ENCODE measurements around the gene DNAH1. TPM values are rescaled to one million over a fixed set of nuclear protein-coding genes. Genes with fewer than 3 reads are reported as not detected.

DNAH1 gene
- total RNA-seq, 1 donor from 2014 or later: 2.3 TPM

DNA sequence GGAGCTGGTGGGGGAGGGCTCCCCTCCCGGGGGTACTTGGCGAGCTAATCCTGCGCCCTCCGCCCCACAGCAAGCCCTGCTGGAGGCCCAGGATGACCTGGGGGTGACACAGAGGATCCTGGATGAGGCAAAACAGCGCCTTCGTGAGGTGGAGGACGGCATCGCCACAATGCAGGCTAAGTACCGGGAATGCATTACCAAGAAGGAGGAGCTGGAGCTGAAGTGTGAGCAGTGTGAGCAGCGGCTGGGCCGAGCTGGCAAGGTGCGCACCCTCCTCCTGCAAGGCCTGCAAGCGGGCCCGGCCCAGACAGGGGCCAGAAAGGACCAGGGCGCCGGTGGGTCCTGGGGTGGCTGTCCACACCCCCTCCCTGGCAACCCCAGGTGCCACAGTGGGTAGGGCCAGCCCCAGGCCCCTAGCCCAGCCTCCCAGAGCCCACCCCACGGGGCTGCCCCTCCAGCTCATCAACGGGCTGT, 72.3 kb downstream of the DNAH1 start:
- no peak for DNase-seq (ENCODE audit: low read depth)

DNA sequence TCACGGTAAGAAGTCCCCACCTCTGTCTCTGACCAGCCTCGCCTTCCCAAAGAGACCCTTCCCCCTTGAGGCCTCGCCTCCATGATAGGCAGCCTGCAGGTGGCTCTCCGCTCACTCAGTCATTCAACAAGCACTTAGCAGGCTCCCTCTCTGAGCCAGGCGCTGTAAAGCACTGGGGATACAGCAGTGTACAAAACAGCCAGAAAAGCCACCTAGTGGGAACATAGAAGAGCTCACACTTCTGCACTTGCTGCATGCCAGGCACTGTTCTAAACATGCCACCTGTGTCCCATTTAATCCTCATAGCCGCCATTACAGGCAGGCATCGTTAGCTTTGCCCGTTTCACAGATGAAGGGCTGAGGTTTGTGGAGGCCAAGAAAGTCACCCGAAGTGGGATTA, 72.8 kb downstream of the DNAH1 start:
- DNase-seq (ENCODE audit: low read depth): no peak

DNA sequence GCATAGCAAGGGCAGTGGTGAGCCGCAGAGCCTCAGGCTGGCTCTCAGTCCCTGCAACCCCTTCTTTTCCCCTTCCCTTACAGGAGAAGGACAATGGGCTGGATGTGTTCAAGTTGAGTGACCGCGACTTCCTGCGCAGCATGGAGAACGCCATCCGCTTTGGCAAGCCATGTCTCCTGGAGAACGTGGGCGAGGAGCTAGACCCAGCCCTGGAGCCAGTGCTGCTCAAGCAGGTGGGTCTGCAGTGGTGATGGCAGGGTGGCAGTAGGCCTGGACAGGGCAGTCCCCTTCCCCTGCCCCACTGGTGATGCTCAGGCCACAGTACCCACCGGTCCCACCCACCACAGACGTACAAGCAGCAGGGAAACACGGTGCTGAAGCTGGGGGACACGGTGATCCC, 75.0 kb downstream of the DNAH1 start:
- DNase-seq (ENCODE audit: low read depth): no peak

DNA sequence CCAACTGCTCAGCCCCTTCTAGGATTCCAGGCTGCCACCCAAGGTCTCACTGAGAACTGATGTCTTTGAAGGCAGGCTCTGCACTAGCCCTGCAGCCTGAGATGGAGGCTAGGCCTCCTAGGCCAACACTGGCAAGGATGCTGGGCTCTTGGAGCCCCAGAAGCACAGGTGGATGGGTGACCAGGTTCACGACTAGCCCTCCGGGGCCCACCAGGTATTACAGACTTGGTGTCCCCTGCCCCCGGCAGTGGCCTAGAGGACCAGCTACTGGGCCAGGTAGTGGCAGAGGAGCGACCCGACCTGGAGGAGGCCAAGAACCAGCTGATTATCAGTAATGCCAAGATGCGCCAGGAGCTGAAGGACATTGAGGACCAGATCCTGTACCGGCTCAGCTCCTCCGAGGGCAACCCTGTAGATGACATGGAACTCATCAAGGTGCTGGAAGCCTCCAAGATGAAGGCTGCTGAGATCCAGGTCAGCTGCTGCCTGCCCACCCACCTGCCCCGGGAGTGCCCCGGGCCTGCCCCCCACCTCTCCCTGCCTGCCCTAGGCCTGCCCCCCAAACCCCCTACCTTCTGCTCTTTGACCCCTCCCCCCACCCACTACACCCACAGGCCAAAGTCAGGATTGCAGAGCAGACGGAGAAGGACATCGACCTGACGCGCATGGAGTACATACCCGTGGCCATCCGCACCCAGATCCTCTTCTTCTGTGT, 76.3 kb downstream of the DNAH1 start:
- DNase-seq (ENCODE audit: low read depth): no peak

DNA sequence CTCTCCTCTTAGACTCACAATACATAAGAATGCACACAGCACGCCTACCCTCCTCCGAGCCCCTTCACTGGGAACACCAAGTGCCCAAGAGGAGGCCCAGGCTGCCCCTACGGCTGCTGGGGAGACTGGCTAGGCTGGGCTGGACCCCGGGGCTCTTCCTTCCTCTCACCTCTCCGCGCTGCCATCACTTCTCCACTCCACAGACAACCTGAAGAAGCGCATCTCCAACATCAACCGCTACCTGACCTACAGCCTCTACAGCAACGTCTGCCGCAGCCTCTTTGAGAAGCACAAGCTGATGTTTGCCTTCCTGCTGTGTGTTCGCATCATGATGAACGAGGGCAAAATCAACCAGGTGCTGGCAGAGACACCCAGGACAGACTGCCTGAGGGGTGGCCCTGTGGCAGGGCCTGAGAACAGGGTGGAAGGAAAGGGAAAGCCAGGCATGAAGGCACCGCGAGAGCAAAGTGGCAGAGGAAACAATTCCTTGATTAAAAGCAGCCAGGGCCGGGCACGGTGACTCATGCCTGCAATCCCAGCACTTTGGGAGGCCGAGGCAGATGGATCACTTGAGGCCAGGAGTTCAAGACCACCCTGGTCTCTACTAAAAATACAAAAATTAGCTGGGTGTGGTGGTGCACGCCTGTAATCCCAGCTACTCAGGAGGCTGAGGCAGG, 77.2 kb downstream of the DNAH1 start:
- DNase-seq (ENCODE audit: low read depth): no peak

DNA sequence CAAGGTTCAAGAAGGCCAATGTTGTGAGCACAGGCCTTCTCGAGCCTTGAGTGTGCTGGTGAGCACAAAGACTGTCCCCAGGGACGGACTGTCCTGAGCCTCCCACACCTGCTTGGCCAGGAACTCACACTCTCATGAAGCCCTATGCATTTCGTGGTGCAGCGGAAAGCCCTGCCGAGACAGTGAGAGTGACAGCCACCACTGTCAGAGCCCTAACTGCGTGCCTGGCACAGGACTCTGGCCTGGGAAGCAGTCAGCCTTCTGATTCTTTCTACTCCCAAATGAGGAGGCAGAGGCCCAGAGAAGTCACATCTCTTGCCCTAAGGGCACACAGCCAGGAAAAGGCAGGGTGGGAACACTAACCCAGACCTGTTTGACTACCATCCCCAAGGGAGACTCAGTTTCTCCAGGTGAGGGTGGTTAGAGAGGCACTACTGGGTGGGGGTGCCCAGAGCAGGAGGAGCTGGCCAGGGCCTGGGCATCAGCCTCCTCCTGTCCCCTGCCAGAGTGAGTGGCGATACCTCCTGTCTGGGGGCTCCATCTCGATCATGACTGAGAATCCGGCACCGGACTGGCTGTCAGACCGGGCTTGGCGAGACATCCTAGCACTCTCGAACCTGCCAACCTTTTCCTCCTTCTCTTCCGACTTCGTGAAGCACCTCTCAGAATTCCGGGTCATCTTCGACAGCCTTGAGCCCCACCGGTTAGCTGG, 78.0 kb downstream of the DNAH1 start:
- DNase-seq (ENCODE audit: low read depth): no peak

DNA sequence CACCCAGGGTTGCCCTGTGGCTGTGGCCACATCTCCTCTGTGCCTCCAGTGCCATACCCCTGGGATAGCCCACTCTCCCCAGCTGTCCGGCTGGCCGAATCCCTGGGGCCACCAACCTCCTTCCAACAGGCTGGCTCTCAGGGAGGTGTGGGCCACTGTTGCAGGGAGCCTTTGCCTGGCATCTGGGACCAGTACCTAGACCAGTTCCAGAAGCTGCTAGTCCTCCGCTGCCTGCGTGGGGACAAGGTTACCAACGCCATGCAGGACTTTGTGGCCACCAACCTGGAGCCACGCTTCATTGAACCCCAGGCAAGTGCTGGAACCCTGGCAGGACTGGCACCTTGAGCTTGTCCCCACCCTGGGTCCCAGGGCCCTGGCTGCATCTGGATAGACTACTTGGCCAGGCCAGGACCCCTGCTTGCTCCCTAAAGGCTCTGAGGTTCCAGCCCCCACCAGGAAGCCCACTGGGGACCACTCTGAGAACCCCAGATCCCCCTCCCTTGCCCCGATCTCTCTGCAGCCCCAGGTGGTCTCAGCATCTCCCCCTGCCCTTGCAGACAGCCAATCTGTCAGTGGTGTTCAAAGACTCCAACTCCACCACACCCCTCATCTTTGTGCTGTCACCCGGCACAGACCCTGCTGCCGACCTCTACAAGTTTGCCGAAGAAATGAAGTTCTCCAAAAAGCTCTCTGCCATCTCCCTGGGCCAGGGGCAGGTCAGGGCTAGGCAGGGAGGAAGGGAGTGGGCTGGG, 78.8 kb downstream of the DNAH1 start:
- DNase-seq (ENCODE audit: low read depth): no peak

DNA sequence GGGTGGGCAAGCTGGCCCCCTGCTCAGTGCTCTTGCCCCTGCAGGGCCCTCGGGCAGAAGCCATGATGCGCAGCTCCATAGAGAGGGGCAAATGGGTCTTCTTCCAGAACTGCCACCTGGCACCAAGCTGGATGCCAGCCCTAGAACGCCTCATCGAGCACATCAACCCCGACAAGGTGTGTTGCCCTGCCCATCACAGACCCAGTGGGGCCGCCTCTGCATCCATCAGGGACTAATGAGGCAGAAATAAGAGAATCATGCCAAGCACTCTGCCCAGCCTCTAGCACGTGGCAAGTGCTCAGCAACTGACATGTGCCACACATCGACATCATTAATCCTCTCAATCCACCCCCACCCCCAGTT, 79.4 kb downstream of the DNAH1 start:
- DNase-seq (ENCODE audit: low read depth): no peak

DNA sequence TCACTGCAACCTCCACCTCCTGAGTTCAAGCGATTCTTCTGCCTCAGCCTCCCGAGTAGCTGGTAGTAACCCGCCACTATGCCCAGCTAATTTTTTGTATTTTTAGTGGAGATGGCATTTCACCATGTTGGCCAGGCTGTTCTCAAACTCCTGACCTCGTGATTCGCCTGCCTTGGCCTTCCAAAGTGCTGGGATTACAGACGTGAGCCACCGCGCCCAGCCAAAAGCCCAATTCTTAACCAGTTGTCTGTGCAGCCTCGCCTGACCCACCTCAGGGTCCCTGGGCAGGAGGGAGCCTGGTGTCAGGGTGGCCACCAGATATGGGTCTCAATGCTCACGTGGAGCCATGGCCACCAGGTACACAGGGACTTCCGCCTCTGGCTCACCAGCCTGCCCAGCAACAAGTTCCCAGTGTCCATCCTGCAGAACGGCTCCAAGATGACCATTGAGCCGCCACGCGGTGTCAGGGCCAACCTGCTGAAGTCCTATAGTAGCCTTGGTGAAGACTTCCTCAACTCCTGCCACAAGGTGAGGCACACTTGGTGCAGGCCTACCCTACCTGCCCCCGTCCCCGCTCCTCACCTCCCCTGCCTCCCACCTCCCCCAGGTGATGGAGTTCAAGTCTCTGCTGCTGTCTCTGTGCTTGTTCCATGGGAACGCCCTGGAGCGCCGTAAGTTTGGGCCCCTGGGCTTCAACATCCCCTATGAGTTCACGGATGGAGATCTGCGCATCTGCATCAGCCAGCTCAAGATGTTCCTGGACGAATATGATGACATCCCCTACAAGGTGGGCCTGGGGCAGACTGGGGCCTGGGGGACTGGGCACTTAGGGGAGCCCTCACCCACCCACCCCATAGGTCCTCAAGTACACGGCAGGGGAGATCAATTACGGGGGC, 80.1 kb downstream of the DNAH1 start:
- DNase-seq (ENCODE audit: low read depth): no peak

DNA sequence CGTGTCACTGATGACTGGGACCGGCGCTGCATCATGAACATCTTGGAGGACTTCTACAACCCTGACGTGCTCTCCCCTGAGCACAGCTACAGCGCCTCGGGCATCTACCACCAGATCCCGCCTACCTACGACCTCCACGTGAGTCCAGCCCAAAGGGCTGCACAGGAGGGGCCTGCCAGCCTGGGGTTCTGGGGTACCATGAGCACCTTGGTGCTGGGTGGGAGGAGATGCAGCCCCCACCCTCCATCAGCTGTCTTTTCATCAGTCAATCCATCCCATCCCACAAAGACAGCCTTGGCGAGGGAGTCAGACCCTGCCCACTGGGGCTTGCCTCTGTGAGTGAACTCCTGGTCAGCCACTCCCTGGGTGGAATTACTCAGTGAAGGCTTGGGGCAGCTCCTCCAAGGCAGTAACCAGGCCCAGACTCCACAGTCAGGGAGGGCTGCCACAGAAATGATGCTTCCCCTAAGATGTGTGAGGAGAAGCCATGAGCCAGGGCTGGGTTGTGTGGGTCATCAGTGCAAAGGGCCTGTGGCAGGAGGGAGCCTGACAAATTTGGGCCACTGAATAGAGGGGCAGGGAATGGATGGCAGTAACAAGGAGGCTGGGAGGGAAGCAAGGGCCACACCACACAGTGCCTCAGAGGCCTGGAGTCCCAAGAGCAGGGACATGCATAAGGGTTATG, 80.9 kb downstream of the DNAH1 start:
- DNase-seq (ENCODE audit: low read depth): no peak

DNA sequence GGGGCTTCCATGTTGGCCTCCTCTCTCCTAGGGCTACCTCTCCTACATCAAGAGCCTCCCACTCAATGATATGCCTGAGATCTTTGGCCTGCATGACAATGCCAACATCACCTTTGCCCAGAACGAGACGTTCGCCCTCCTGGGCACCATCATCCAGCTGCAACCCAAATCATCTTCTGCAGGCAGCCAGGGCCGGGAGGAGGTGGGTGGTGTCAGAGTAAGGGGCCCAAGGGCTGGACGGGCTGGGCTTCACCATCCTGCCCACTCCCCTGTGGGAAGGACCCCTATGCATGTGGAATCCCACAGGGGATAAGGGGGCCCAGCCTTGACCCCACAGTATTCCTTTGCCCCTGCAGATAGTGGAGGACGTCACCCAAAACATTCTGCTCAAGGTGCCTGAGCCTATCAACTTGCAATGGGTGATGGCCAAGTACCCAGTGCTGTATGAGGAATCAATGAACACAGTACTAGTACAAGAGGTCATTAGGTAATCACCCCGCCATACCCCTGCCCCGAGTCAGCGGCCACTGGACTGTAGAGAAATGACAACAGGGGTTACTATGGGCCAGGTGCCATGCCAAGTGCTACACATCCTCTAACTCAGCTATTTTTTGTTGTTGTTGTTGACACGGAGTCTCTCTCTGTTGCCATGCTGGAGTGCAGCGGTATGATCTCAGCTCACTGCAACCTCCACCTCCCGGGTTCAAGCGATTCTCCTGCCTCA, 81.7 kb downstream of the DNAH1 start:
- no peak for DNase-seq (ENCODE audit: low read depth)

DNA sequence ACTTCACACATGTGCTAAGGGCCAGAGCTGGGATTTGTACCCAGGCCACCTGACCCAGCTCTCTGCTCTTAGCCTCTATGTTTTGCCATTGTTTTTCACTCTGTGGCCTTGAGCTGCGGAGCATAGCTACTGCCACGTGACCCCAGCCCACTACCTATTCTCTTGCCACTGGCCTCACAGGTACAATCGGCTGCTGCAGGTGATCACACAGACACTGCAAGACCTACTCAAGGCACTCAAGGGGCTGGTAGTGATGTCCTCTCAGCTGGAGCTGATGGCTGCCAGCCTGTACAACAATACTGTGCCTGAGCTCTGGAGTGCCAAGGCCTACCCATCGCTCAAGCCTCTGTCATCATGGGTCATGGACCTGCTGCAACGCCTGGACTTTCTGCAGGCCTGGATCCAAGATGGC, 82.6 kb downstream of the DNAH1 start:
- DNase-seq (ENCODE audit: low read depth): no peak

DNA sequence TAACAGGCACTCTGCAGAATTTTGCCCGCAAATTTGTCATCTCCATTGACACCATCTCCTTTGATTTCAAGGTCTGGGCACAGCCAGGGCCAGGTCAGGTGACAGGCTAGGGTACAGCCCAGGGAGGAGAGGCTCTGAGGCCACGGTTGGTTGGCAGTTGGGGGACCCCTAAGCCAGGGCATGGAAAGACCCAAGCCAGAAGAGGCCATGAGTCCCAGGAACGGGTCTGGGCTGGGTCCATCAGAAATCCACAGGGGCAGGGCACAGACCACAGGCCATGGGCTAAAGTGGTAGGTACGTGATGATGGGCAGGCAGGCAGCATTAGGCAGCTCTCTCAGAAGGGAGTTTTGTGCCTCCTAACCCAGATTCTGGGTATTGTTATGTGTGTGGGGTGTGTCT, 83.0 kb downstream of the DNAH1 start:
- DNase-seq (ENCODE audit: low read depth): no peak

DNA sequence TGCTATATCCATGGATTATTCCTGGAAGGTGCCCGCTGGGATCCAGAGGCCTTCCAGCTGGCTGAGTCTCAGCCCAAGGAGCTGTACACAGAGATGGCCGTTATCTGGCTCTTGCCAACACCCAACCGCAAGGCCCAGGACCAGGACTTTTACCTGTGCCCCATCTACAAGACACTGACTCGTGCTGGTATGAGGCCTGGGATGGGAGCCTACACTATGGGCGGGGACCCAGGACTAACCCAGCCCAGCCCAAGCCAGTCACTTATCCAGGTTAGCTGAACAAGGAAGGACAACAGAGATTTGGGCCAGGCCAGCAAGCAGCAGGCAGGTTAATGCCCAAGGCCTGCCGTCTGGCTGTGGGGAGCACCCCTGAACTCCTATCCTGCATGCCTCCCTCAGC, 83.5 kb downstream of the DNAH1 start:
- DNase-seq (ENCODE audit: low read depth): no peak

DNA sequence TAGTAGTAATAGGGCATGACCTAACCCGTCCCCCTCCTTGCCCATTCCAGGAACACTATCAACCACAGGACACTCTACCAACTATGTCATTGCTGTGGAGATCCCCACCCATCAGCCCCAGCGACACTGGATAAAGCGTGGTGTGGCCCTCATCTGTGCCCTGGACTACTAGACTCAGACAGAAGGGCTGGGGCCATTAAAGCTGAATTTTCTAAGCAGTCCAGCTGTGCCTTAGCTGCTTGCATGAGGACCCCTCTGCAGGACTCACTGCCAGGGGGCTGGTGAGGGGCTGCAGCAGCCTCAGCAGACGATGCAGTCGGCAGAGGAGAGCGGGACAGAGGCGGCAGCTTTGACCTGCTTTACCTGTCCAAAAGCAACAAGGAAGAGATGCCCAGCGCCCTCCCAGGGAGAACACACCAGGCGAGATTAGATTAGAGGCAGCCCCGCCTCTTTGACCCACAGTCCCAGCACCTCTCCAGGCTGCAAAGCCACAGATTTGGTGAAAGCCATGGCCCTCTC, 84.2 kb downstream of the DNAH1 start:
- no peak for DNase-seq (ENCODE audit: low read depth)

DNA sequence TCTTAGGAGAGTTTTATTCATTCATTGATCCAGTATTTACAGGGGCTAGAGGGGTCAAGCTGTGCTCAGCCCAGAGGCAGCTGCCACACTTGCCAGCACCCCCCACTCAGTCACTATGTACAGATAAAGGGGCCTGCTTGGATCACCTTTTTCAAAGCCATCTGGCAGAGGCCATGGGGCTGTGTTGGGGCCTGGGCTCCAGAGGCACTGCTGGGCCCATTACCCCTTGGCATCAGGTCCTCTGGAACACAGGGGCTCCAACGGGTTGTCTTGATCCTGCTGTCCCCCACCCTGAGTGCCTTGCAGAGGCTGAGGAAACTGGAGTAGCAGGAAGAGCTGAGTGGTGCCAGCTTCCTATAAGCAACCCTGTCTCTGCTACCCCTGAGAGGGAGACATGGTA, 84.9 kb downstream of the DNAH1 start:
- no peak for DNase-seq (ENCODE audit: low read depth)

DNA sequence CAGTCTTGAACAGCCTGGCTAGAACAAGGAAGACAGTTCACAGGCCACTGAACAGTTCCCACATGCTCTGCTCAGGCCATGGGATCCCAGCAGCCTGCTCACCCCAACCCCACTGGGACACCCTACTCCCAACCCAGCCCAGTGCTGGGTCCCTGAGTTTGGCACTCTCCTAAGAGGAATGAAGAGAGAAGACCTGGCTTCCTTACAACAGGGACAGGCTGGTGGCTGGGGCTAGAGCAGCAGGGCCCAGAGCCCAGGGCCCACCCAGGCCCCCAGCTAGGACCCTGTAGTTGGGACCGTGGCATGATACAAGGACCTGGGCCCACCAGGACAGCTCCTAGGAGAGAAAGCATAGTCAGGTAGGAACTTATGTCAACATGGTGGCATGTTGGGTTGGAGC, 85.4 kb downstream of the DNAH1 start:
- no peak for DNase-seq (ENCODE audit: low read depth)

DNA sequence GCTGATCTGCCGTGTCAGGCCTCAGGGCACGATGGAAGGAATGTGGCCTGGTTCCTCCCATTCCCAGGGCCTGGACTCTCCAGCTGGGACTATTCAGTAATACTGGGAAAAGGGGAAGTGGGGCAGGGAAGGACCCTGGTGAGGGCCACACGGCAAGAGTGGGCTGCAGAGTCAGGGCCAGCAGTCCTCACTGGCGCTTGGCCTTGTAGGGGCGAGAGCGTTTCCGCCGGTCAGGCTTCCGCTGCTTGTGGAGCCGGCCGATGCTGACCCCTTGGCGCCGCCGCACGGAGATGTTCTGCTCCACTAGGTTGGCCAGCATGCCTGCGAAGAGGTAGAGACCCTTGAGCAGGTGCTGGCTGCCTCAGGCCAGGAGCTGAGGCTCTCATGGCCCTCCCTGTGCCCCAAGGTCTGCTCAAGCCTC, 86.0 kb downstream of the DNAH1 start:
- DNase-seq (ENCODE audit: low read depth): no peak

DNA sequence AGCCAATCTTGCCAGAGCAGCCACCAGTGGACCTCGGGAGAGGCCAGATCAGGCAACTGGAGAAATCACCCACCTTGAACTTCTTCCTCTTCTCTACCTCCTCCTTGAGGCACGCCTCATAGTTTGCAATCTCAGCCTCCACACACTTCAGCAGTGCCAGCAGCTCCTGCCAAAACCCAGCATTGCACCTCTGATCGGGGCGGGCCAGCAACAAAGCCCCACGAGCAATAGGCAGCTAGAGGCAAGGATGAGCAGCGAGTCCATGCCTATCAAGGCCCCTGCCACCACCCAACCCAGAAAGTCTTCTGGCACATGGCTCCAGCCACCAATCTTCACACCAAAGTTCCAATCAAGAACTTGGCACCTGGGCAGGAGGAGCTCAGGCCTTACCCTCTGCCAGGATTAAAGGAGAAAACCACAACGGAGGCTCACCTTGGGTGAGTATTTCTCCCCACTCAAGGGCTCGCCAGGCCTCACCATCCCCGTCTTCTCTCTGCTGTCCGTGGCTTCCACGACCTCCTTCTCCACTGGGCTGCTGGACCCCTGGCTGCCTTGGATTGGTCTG, 86.7 kb downstream of the DNAH1 start:
- DNase-seq (ENCODE audit: low read depth): no peak
